Transverse colon (tissue), 4 donors: ENCODE data around the gene ME1.

Experiments
- CTCF ChIP-seq, 5 experiments: fragments of 200-600 bp in 3 of 5; fragments of 450-650 bp in 2 of 5; sonication (generic) in 3 of 5; IDR thresholded peaks; 1 replicate in 2 of 5; 2 replicates in 3 of 5; pipeline ENCODE4 v1.5.1; 2016 to 2017; ENCODE audit warnings: antibody characterized with exemption in 5 of 5, inconsistent platforms in 3 of 5, mild to moderate bottlenecking in 2 of 5, moderate library complexity in 1 of 5
- EP300 ChIP-seq: sonication (generic); formaldehyde crosslinking; IDR thresholded peaks from one replicate; pipeline ENCODE4 v1.6.1; 2017; ENCODE audit warnings: antibody characterized with exemption, low read depth
- POLR2A ChIP-seq: fragments of 450-650 bp; IDR thresholded peaks from one replicate; pipeline ENCODE4 v1.6.1; 2016; ENCODE audit warnings: antibody characterized with exemption, mild to moderate bottlenecking, moderate library complexity
- POLR2AphosphoS5 ChIP-seq, 3 donors: sonication (generic); formaldehyde crosslinking; IDR thresholded peaks; one replicate each; pipeline ENCODE4 v1.6.1; 2016; ENCODE audit warnings: antibody characterized with exemption in 3 of 3

DNA sequence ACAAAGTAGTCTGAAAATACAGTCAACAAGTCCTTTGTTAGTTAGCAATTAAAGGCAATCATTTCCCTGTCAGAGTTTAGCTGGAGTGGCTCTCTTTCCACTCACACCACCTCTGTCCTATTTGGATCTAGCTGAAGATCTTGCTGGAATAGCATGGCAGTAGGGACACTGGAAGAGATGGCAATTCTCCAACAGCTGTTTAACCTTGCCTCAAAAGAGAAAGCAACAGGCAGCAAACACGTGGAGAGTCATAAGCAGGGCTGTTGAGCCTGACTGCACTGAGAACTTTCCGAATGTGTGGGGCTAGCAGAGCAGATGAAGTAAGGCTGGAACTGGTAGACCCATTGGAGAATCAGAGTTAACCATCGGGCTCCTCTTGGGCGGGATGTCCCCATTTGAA is 43.5 kb upstream of the ME1 start:
- TF ChIP-seq CTCF (IDR thresholded peaks at IDR 0.05), result no peak
- TF ChIP-seq POLR2AphosphoS5 (IDR thresholded peaks at IDR 0.05), result no peak
- TF ChIP-seq POLR2A, result no peak
- no peak for TF ChIP-seq EP300
